Measurements from ENCODE around the gene RAC2. TPM values are rescaled to one million over a fixed set of nuclear protein-coding genes. Genes with fewer than 3 reads are reported as not detected.

RAC2 gene
- total RNA-seq, 1 donor from 2014 or later, result not detected

DNA sequence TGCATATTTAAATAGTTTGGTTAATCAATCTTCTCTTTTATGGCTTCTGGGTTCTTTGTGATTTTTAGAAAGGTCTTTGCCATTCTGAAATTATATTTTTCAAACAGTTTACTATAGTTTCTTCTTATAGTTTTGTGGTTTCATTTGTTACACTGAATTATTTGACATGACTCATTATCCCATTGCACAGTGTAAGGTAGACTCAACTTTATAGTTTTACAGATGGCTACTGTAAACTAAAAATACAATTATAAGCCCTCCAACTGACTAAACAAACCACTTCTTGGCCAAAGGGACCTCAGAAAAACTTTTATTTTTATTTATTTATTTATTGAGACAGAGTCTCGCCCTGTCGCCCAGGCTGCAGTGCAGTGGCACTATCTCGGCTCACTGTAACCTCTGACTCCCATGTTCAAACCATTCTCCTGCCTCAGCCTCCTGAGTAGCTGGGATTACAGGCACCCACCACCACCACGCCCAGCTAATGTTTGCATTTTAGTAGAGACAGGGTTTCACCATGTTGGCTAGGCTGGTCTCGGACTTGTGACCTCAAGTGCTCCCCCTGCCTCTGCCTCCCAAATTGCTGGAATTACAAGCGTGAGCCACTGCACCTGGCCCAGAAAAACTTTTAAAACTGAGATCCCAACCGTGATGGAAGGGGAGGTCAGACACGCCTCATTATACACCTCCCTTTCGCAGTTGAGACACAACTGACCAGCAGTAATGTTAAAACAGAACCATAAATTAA is 14.1 kb upstream of the RAC2 start:
- no peaks in the 10 kb centered on the region for H3K36me3 Mint-ChIP-seq (ENCODE audit: unreplicated experiment)
- H3K27ac Mint-ChIP-seq (ENCODE audit: unreplicated experiment), result no peak overlapping the region
- H3K4me1 Mint-ChIP-seq (ENCODE audit: low read depth, unreplicated experiment), result peaks cover 26% of the 10 kb centered on the region
- TF ChIP-seq, protein P1, sequence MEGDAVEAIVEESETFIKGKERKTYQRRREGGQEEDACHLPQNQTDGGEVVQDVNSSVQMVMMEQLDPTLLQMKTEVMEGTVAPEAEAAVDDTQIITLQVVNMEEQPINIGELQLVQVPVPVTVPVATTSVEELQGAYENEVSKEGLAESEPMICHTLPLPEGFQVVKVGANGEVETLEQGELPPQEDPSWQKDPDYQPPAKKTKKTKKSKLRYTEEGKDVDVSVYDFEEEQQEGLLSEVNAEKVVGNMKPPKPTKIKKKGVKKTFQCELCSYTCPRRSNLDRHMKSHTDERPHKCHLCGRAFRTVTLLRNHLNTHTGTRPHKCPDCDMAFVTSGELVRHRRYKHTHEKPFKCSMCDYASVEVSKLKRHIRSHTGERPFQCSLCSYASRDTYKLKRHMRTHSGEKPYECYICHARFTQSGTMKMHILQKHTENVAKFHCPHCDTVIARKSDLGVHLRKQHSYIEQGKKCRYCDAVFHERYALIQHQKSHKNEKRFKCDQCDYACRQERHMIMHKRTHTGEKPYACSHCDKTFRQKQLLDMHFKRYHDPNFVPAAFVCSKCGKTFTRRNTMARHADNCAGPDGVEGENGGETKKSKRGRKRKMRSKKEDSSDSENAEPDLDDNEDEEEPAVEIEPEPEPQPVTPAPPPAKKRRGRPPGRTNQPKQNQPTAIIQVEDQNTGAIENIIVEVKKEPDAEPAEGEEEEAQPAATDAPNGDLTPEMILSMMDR (IDR thresholded peaks at IDR 0.05; ENCODE audit: partially characterized antibody, unreplicated experiment), result no peak
- H3K9me3 Mint-ChIP-seq (ENCODE audit: unreplicated experiment), result peaks cover 3% of the 10 kb centered on the region
- H3K27me3 Mint-ChIP-seq (ENCODE audit: unreplicated experiment), result peaks cover 3% of the 10 kb centered on the region
- H3K4me3 Mint-ChIP-seq (ENCODE audit: unreplicated experiment), result no peak overlapping the region
- no peak for DNase-seq

DNA sequence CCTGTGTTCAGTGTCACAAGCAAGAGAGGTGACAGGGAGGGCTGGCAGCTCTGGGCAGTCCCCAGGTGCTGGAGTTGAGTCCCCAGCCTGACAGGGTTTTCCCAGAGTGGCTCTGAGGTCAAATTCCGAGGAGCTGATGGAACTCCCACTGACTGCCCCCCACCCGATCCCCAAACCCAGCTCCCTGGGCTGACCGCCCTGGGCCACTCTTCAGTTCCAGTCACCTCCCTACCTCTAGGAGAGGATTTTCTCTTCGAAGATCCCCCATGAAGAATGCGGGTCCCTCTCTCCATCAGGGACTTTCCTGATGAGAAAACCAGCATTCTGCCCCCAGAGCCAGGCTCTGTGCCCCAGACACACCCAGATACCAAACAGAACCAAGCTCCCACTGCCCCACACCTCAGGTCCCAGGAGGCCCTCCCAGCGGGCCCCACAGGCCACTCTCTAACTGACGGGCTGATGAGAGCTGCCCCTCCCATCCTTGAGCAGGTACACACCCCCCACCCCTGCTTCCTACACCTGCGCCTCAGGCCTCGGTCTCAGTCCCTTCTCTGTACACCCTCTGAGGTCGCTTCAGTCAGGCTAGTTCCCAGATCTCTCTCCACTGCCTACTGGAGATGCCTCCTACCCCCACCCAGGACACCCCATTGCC is 12.1 kb upstream of the RAC2 start:
- H3K9me3 Mint-ChIP-seq (ENCODE audit: unreplicated experiment), result no peaks in the 10 kb centered on the region
- no peak overlapping the region for H3K4me3 Mint-ChIP-seq (ENCODE audit: unreplicated experiment)
- H3K36me3 Mint-ChIP-seq (ENCODE audit: unreplicated experiment), result no peaks in the 10 kb centered on the region
- TF ChIP-seq, protein P1 (IDR thresholded peaks at IDR 0.05; ENCODE audit: partially characterized antibody, unreplicated experiment), result no peak
- no peaks in the 10 kb centered on the region for H3K27me3 Mint-ChIP-seq (ENCODE audit: unreplicated experiment)
- H3K4me1 Mint-ChIP-seq (ENCODE audit: low read depth, unreplicated experiment), result peaks cover 26% of the 10 kb centered on the region
- H3K27ac Mint-ChIP-seq (ENCODE audit: unreplicated experiment), result no peak overlapping the region
- DNase-seq, result no peak

DNA sequence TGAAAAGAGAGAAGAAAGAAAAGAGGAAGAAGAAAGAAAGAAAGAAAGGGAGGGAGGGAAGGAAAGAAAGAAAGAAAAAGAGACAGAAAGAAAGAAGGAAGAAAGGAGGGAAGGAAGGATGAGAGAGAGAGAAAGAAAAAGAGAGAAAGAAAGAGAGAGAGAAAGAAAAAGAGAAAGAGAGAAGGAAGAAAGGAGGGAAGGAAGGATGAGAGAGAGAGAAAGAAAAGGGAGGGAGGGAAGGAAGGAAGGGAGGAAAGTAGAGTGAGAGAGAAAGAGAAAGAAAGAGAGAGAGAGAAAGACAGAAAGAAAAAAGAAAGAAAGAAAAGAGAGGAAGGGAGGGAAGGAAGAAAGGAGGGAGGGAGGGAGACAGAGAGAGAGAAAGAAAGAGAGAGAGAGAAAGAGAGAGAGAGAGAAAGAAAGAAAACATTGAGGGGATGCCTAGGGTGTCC is 11.5 kb upstream of the RAC2 start:
- peaks cover 21% of the 10 kb centered on the region for H3K4me1 Mint-ChIP-seq (ENCODE audit: low read depth, unreplicated experiment)
- no peak for DNase-seq
- TF ChIP-seq, protein P1 (IDR thresholded peaks at IDR 0.05; ENCODE audit: partially characterized antibody, unreplicated experiment), result no peak
- H3K36me3 Mint-ChIP-seq (ENCODE audit: unreplicated experiment), result no peaks in the 10 kb centered on the region
- H3K27me3 Mint-ChIP-seq (ENCODE audit: unreplicated experiment), result no peaks in the 10 kb centered on the region
- no peak overlapping the region for H3K4me3 Mint-ChIP-seq (ENCODE audit: unreplicated experiment)
- H3K27ac Mint-ChIP-seq (ENCODE audit: unreplicated experiment), result no peak overlapping the region
- no peaks in the 10 kb centered on the region for H3K9me3 Mint-ChIP-seq (ENCODE audit: unreplicated experiment)

DNA sequence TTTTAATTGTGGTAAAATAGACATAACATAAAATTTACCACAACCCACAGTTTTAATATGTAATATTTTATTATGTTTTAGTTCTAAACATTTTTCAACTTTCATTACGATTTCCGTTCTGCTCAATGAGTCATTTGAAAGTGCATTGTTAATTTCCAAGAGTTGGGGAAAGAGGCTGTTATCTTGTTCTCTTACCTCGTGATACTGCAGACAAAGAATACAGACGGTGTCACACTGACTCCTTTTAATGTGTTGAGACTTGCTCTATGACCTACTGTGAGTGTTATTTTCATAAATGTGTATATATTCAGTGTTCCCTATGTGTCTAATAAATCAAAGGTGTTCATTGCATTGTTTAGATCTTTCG is 10.8 kb upstream of the RAC2 start:
- DNase-seq, result no peak
- Mint-ChIP-seq H3K27ac (ENCODE audit: unreplicated experiment) (no peak overlapping the region), H3K4me3 (ENCODE audit: unreplicated experiment) (no peak overlapping the region), H3K36me3 (ENCODE audit: unreplicated experiment) (no peaks in the 10 kb centered on the region), H3K9me3 (ENCODE audit: unreplicated experiment) (no peaks in the 10 kb centered on the region), H3K27me3 (ENCODE audit: unreplicated experiment) (no peaks in the 10 kb centered on the region), H3K4me1 (ENCODE audit: low read depth, unreplicated experiment) (peaks cover 16% of the 10 kb centered on the region)
- TF ChIP-seq, protein P1 (IDR thresholded peaks at IDR 0.05; ENCODE audit: partially characterized antibody, unreplicated experiment), result no peak
